Measurements from ENCODE around the gene OR5T2.

The OR5T2 gene

DNA sequence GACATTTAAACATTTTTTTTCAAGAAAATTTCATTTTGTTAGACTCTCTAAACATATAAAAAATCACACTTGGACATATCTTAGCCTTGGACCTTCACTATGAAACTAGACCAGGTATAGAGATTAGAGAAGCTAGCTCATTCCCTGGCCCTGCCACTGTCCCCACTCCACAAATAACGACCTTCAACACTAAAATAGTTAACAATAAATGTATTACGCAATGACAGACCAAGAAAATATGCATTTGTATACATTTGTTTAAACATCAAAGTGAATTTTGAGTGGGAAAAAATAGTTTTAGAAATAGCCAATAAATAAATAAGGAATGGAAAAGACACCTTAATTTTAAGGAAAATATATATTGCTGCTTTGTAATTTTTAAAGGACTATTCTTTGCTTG lies 36.7 kb downstream of the OR5T2 start:
- H3K4me3 ChIP-seq (ENCODE audit: low read length): no peak overlapping the region
- DNase-seq (ENCODE audit: low read depth): no peak
- TF ChIP-seq, protein P1, sequence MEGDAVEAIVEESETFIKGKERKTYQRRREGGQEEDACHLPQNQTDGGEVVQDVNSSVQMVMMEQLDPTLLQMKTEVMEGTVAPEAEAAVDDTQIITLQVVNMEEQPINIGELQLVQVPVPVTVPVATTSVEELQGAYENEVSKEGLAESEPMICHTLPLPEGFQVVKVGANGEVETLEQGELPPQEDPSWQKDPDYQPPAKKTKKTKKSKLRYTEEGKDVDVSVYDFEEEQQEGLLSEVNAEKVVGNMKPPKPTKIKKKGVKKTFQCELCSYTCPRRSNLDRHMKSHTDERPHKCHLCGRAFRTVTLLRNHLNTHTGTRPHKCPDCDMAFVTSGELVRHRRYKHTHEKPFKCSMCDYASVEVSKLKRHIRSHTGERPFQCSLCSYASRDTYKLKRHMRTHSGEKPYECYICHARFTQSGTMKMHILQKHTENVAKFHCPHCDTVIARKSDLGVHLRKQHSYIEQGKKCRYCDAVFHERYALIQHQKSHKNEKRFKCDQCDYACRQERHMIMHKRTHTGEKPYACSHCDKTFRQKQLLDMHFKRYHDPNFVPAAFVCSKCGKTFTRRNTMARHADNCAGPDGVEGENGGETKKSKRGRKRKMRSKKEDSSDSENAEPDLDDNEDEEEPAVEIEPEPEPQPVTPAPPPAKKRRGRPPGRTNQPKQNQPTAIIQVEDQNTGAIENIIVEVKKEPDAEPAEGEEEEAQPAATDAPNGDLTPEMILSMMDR (conservative IDR thresholded peaks at IDR 0.05; ENCODE audit: low read depth, low read length): no peak

DNA sequence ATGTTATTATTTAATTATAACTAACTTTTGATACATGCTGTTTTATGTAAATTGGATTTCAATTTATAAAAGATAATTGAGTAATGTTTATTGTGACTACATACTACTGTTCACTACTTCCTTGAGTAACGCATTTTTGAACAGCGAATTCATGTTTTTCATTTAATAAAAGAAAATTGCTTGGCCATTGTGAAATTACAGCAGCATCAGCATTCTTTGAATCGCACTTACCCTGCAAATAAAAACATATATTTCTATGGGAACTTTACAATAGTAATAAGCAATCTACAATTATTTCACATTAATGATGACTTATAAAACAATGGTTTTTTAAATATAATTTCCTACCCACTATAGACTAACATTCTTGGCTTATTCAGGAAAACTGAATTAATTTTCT lies 37.4 kb downstream of the OR5T2 start:
- TF ChIP-seq, protein P1 (conservative IDR thresholded peaks at IDR 0.05; ENCODE audit: low read depth, low read length): no peak
- no peak for DNase-seq (ENCODE audit: low read depth)
- H3K4me3 ChIP-seq (ENCODE audit: low read length): no peak overlapping the region

DNA sequence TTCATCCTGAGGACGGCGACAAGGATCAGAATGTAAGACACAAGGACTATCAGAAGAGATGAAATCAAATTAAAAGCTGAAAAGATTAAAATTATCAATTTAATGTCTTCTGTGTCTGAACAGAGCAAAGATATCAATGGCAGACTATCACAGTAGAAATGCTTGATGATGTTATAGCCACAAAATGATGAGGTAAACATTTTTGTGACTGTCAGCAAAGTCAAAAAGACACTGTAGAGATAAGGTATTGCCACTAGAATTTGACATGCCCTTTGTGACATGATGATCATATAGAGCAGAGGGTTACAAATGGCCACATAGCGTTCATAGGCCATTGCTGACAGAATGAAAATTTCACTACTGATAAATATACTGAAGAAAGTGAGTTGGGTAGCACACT lies 45.5 kb downstream of the OR5T2 start:
- no peak overlapping the region for H3K4me3 ChIP-seq (ENCODE audit: low read length)
- no peak for DNase-seq (ENCODE audit: low read depth)
- TF ChIP-seq, protein P1 (conservative IDR thresholded peaks at IDR 0.05; ENCODE audit: low read depth, low read length): no peak

DNA sequence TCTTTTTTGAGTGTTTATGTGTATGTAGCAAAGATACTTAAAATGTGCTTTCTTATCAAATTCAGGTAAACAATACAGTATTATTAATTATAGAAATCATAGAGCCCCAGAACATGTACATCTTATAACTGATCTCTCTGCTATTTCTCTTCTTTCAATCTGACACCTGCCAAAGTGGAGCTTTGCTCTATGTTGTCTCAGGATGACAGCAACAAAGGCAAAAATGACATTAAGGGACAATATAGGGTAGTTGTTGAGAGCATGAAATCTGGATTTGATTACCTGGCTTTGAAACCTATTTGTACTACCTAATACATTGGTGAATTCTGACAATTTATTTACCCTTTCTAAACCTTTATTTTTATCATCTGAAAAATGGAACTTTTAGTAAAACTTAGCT lies 50.6 kb downstream of the OR5T2 start:
- no peak overlapping the region for H3K4me3 ChIP-seq (ENCODE audit: low read length)
- TF ChIP-seq, protein P1 (conservative IDR thresholded peaks at IDR 0.05; ENCODE audit: low read depth, low read length): no peak
- DNase-seq (ENCODE audit: low read depth): no peak

Data from retinal pigment epithelial cell (primary cell).